ENCODE measurements around the gene HECTD1.

Gene HECTD1

DNA sequence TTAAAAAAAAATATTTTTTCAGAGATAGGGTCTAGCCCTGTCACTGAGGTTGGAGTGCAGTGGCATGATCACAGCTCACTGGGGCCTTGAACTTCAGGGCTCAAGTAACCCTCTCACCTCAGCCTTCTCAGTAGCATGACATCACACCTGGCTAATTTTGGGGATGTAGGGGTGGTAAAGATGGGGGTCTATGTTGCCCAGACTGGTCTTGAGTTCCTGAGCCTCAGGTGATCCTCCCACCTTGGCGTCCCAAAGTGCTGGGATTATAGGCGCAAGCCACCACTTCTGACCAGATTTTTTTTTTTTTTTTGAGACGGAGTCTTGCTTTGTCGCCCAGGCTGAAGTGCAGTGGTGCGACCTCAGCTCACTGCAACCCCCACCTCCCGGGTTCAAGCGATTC lies 80.9 kb downstream of the HECTD1 start:
- no peak for DNase-seq (ENCODE audit: low read depth)
- TF ChIP-seq, protein P1, sequence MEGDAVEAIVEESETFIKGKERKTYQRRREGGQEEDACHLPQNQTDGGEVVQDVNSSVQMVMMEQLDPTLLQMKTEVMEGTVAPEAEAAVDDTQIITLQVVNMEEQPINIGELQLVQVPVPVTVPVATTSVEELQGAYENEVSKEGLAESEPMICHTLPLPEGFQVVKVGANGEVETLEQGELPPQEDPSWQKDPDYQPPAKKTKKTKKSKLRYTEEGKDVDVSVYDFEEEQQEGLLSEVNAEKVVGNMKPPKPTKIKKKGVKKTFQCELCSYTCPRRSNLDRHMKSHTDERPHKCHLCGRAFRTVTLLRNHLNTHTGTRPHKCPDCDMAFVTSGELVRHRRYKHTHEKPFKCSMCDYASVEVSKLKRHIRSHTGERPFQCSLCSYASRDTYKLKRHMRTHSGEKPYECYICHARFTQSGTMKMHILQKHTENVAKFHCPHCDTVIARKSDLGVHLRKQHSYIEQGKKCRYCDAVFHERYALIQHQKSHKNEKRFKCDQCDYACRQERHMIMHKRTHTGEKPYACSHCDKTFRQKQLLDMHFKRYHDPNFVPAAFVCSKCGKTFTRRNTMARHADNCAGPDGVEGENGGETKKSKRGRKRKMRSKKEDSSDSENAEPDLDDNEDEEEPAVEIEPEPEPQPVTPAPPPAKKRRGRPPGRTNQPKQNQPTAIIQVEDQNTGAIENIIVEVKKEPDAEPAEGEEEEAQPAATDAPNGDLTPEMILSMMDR (conservative IDR thresholded peaks at IDR 0.05; ENCODE audit: low read depth, low read length), result no peak
- H3K4me3 ChIP-seq (ENCODE audit: low read depth, low read length), result no peak overlapping the region

DNA sequence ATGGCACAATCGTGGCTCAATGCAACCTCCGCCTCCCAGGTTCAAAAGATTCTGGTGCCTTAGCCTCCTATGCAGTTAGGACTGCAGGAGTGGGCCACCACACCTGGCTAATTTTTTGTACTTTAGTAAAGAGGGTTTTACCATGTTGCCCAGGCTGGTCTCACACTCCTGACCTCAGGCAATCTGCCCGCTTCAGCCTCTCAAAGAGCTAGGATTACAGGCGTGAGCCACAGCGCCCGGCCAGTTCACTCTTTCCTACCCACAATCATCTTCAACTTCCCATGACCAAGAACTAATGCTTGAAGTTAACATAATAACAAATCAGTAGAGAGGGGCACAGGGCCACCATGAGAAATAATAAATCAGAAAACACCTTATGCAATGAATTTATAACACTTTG lies 82.4 kb downstream of the HECTD1 start:
- no peak for DNase-seq (ENCODE audit: low read depth)
- TF ChIP-seq, protein P1 (conservative IDR thresholded peaks at IDR 0.05; ENCODE audit: low read depth, low read length), result no peak

DNA sequence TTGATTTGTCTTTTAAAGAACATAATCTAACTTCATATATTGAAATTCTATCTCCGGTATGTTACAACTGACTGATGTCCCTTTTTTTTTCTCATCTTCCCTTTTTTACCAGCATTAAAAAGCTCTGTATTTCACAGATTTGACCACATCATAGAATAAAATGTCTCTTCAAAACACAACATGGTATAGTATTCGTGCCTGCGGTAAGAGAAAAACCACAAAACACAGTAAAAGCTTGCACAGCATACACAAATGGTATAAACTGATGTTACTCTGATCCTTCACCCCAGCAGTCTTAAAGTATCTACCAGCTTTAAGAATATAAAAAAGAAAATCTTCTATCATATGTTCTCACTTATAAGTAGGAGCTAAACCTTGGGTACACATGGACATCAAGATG lies 83.4 kb downstream of the HECTD1 start:
- TF ChIP-seq, protein P1 (conservative IDR thresholded peaks at IDR 0.05; ENCODE audit: low read depth, low read length), result no peak
- DNase-seq (ENCODE audit: low read depth), result no peak
- no peak overlapping the region for H3K4me3 ChIP-seq (ENCODE audit: low read depth, low read length)

More for the DNA sequence above, 82.4 kb downstream of the HECTD1 start:
- H3K4me3 ChIP-seq (ENCODE audit: low read depth, low read length), result no peak overlapping the region

DNA sequence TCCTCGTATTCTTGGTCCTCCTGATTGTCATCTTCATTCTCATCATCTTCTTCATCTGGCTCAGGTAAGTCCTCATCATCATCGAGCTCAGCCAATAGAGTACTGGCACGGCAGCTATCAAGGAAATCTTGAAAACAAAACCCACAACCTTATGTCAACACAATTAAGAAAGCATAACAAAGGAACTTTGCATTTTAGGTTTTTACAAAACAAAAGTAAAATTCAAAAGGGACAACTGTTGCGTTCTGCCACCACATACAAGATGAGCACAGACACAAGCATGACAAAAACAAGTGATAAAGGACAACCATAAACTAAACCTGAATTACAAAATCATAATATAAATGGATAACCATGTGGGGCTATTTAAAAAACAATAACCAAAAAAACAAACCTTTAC lies 84.7 kb downstream of the HECTD1 start:
- TF ChIP-seq, protein P1 (conservative IDR thresholded peaks at IDR 0.05; ENCODE audit: low read depth, low read length), result no peak
- H3K4me3 ChIP-seq (ENCODE audit: low read depth, low read length), result no peak overlapping the region
- DNase-seq (ENCODE audit: low read depth), result no peak

DNA sequence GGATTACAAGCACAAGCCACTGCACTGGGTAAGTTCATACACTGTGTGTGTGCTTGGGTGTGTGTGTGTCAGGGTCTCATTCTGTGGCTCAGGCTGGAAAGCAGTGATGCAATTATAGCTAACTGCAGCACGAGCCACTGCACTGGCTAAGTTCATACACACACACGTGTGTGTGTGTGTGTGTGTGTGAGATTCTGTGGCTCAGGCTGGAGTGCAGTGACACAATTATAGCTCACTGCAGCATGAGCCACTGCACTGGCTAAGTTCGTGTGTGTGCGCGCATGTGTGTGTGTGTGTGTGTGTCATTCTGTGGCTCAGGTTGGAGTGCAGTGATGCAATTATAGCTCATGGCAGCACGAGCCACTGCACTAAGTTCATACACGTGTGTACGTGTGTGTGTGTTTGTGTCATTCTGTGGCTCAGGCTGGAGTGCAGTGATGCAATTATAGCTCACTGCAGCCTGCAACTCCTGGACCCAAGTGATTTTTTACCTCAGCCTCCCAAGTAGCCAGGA lies 85.4 kb downstream of the HECTD1 start:
- TF ChIP-seq, protein P1 (conservative IDR thresholded peaks at IDR 0.05; ENCODE audit: low read depth, low read length), result no peak
- DNase-seq (ENCODE audit: low read depth), result peak; percentile 38

DNA sequence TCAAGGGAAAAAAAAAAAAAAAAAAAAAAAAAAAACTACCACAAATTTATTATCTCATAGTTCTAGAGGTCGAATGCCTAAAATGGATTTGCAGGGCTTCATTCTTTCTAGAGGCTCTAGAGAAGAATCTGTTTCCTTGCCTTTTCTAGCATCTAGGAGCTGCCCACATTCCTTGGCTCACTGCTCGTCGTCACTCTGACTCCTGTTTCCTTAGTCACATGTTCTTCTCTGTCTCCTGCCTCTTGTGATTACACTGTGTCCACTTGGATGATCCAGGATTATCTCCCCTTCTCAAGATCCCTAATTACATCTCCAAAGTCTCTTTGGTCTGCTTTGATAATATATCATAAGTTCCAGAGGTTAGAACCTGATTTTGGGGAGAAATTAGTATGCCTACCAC lies 88.7 kb downstream of the HECTD1 start:
- DNase-seq (ENCODE audit: low read depth), result peak; percentile 57
- TF ChIP-seq, protein P1 (conservative IDR thresholded peaks at IDR 0.05; ENCODE audit: low read depth, low read length), result no peak

More for the DNA sequence above, 85.4 kb downstream of the HECTD1 start:
- H3K4me3 ChIP-seq (ENCODE audit: low read depth, low read length), result no peak overlapping the region

DNA sequence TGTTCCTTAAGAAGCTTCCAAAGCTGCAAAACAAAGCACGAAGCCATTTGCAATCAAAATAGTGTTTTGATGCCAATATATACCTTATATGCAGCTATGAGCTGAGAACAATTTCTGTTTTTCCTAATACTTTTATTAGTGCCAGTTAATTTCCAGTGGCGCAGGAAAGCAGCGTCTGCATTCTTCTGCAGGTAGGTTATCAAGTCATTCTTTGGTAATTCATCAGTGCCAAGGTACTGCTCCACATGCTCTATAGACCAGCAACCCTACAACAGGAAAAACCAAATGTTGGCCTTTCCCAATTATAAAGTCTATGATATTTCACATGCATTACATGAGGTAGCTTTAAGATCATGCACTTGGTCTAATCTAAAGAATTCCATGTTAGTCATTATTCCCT lies 93.8 kb downstream of the HECTD1 start:
- TF ChIP-seq, protein P1 (conservative IDR thresholded peaks at IDR 0.05; ENCODE audit: low read depth, low read length), result no peak
- DNase-seq (ENCODE audit: low read depth), result no peak
- no peak overlapping the region for H3K4me3 ChIP-seq (ENCODE audit: low read depth, low read length)

More for the DNA sequence above, 88.7 kb downstream of the HECTD1 start:
- H3K4me3 ChIP-seq (ENCODE audit: low read depth, low read length), result no peak overlapping the region
